HepG2 (cell line): Measurements from ENCODE around the gene TUFM. TPM values are rescaled to one million over a fixed set of nuclear protein-coding genes. Genes with fewer than 3 reads are reported as not detected.

Experiments
- AGO2 ChIP-seq: fragments of 200-400 bp; formaldehyde crosslinking; optimal IDR thresholded peaks from 2 replicates; pipeline ENCODE3; 2017; ENCODE audit warnings: mild to moderate bottlenecking, low read depth, low read length, moderate library complexity
- ARNTL ChIP-seq: sonication (generic); formaldehyde crosslinking; IDR thresholded peaks from 2 replicates; pipeline ENCODE4 v1.4.0; 2020; ENCODE audit warnings: mild to moderate bottlenecking, missing genetic modification reagents
- BATF2 ChIP-seq: sonication (generic); formaldehyde crosslinking; IDR thresholded peaks from 2 replicates; pipeline ENCODE4 v1.8.0; 2022; ENCODE audit warnings: mild to moderate bottlenecking, missing genetic modification reagents, moderate library complexity
- CBX1 ChIP-seq: IDR thresholded peaks from one replicate; pipeline ENCODE4 v1.6.1; 2016; ENCODE audit warnings: antibody characterized with exemption, low read depth
- EEA1 ChIP-seq: sonication (generic); formaldehyde crosslinking; IDR thresholded peaks from 2 replicates; pipeline ENCODE4 v1.5.1; 2020; ENCODE audit warnings: mild to moderate bottlenecking, missing genetic modification reagents, borderline replicate concordance
- FIP1L1 ChIP-seq: fragments of 200-400 bp; formaldehyde crosslinking; IDR thresholded peaks from 2 replicates; pipeline ENCODE4 v1.6.1; 2018; ENCODE audit warnings: low read depth, mild to moderate bottlenecking, low read length, moderate library complexity, borderline replicate concordance; ENCODE audit not compliant: insufficient read depth
- HOXD1 ChIP-seq: sonication (generic); formaldehyde crosslinking; IDR thresholded peaks from 2 replicates; pipeline ENCODE4 v1.5.0; 2020; ENCODE audit warnings: missing genetic modification reagents
- IRX3 ChIP-seq: sonication (generic); formaldehyde crosslinking; IDR thresholded peaks from 2 replicates; pipeline ENCODE4 v1.8.1; 2023; ENCODE audit warnings: mild to moderate bottlenecking, low read depth, missing genetic modification reagents, borderline replicate concordance
- PHF8 ChIP-seq: sonication (generic); formaldehyde crosslinking; IDR thresholded peaks from 2 replicates; pipeline ENCODE4 v1.5.0; 2020; ENCODE audit warnings: missing genetic modification reagents
- POLR2G ChIP-seq: fragments of 200-400 bp; formaldehyde crosslinking; IDR thresholded peaks from 2 replicates; pipeline ENCODE4 v1.6.1; 2018; ENCODE audit warnings: mild to moderate bottlenecking, low read depth, low read length, moderate library complexity
- SNAI1 ChIP-seq: sonication (generic); formaldehyde crosslinking; IDR thresholded peaks from 2 replicates; pipeline ENCODE4 v1.5.0; 2020; ENCODE audit warnings: mild to moderate bottlenecking, missing genetic modification reagents, borderline replicate concordance
- TERF1 ChIP-seq: sonication (generic); formaldehyde crosslinking; IDR thresholded peaks from 2 replicates; pipeline ENCODE4 v1.8.0; 2022; ENCODE audit warnings: mild to moderate bottlenecking, missing genetic modification reagents, moderate library complexity
- TRIM22 ChIP-seq: fragments of 450-650 bp; IDR thresholded peaks from 2 replicates; pipeline ENCODE4 v1.6.1; 2017
- XRCC5 ChIP-seq: fragments of 200-400 bp; formaldehyde crosslinking; optimal IDR thresholded peaks from 2 replicates; pipeline ENCODE3; 2017; ENCODE audit warnings: mild to moderate bottlenecking, low read length
- ZBTB40 ChIP-seq, 2 experiments: fragments of 450-650 bp in 1 of 2; sonication (generic) in 1 of 2; formaldehyde crosslinking in 1 of 2; IDR thresholded peaks; 2 replicates each; pipeline versions ENCODE4 v1.6.1 to v1.8.0; 2016 to 2022; ENCODE audit warnings: antibody characterized with exemption in 1 of 2, mild to moderate bottlenecking in 1 of 2, missing genetic modification reagents in 1 of 2
- ZNF234 ChIP-seq: sonication (generic); formaldehyde crosslinking; conservative IDR thresholded peaks from 2 replicates; pipeline ENCODE4 v1.5.1; 2020; ENCODE audit warnings: mild to moderate bottlenecking, missing genetic modification reagents
- ZNF790 ChIP-seq: sonication (generic); formaldehyde crosslinking; IDR thresholded peaks from 2 replicates; pipeline ENCODE4 v1.8.0; 2022; ENCODE audit warnings: missing genetic modification reagents, mild to moderate bottlenecking, borderline replicate concordance
- polyA plus RNA-seq, 8 experiments: library from polyadenylated mRNA; depleted of rRNA in 3 of 8; stranded (reverse) in 7 of 8; unstranded in 1 of 8; fragments of >200 nt; fragmentation: Illumina TruSeq in 4 of 8; extraction: Trizol in 4 of 8; gene quantifications; 2 replicates each; pipeline versions ENCODE4 v1.2.1 to v1.2.3, GENCODE V29; 2011 to 2016; ENCODE audit warnings: low read depth in 4 of 8, missing spikeins in 1 of 8, mixed read lengths in 1 of 8; ENCODE audit not compliant: insufficient read depth in 1 of 8
- total RNA-seq, 5 experiments: library from RNA; depleted of rRNA; stranded (reverse); fragments of >200 nt; fragmentation: Illumina TruSeq; extraction: Trizol; gene quantifications; 2 replicates each; pipeline ENCODE4 v1.2.3, GENCODE V29; 2016; ENCODE audit warnings: low read depth in 1 of 5

TUFM gene
- total and polyA plus RNA-seq, 2 of the 13 experiments (the other 11 are each of a cell fraction or from before 2014, with no cell fraction given): 206 to 298 TPM

- TF ChIP-seq TERF1 (CRISPR knock-in tag): no peak
- peak; percentile 76; the same call in 1 of the 2 replicates for TF ChIP-seq IRX3 (CRISPR knock-in tag)
- TF ChIP-seq BATF2: 0 out of 2 replicates have a peak, but pooled peaks have one; percentile 16
- no peak for TF ChIP-seq CBX1
- TF ChIP-seq EEA1: peak; percentile 49; the same call in 1 of the 2 replicates
- TF ChIP-seq AGO2: peak; percentile 98
- TF ChIP-seq TRIM22: no peak
- peak; percentile 31 for TF ChIP-seq XRCC5
- TF ChIP-seq HOXD1: no peak
- TF ChIP-seq POLR2G: peak; percentile 14
- peak; percentile 68 for TF ChIP-seq PHF8 (CRISPR knock-in tag)
- TF ChIP-seq ZBTB40 (IDR thresholded peaks at IDR 0.05): no peak
- peak; percentile 77 for TF ChIP-seq ZBTB40 (CRISPR knock-in tag; IDR thresholded peaks at IDR 0.05)
- TF ChIP-seq ARNTL (CRISPR knock-in tag): 0 out of 2 replicates have a peak, but pooled peaks have one; percentile 76
- 0 out of 2 replicates have a peak, but pooled peaks have one; percentile 42 for TF ChIP-seq FIP1L1
- peak; percentile 44; the same call in 1 of the 2 replicates for TF ChIP-seq ZNF234
- TF ChIP-seq SNAI1 (CRISPR knock-in tag): no peak; the same call in 1 of the 2 replicates
- peak; percentile 96; the same call in 1 of the 2 replicates for TF ChIP-seq ZNF790 (CRISPR knock-in tag)
Observed at GRCh38 chr16:28823291-28823872, 22.8 kb downstream of the TUFM start (continued).
